Spleen (tissue), 11 donors: Measurements from ENCODE around the gene MSI2. TPM values are rescaled to one million over a fixed set of nuclear protein-coding genes. Genes with fewer than 3 reads are reported as not detected.

Source experiments
- DNase-seq: peaks from one replicate; pipeline ENCODE4 v3.0.0-alpha.2; 2020
- H3K27ac ChIP-seq, 8 donors: fragments of 200-600 bp; sonication (generic) in 7 of 8; 1 replicate in 4 of 8; 2 replicates in 4 of 8; pipeline versions ENCODE4 v1.5.0 to v1.8.0; 2016 to 2021; ENCODE audit warnings: inconsistent platforms in 4 of 8, mild to moderate bottlenecking in 4 of 8, moderate library complexity in 1 of 8
- H3K27me3 ChIP-seq, 7 donors: fragments of 200-600 bp; sonication (generic) in 6 of 7; replicated peaks in 1 of 7; 1 replicate in 4 of 7; 2 replicates in 3 of 7; pipeline versions ENCODE4 v1.5.0 to v1.8.0; 2016 to 2021; ENCODE audit warnings: inconsistent platforms in 3 of 7, mild to moderate bottlenecking in 1 of 7
- H3K36me3 ChIP-seq, 6 donors: fragments of 200-600 bp; sonication (generic) in 5 of 6; 1 replicate in 4 of 6; 2 replicates in 2 of 6; pipeline versions ENCODE4 v1.5.0 to v1.8.0; 2016 to 2021; ENCODE audit warnings: inconsistent platforms in 2 of 6
- H3K4me1 ChIP-seq, 6 donors: fragments of 200-600 bp; sonication (generic) in 5 of 6; 1 replicate in 3 of 6; 2 replicates in 3 of 6; pipeline versions ENCODE4 v1.5.0 to v1.8.0; 2016 to 2021; ENCODE audit warnings: inconsistent platforms in 3 of 6
- H3K4me3 ChIP-seq, 8 donors: fragments of 200-600 bp; sonication (generic) in 7 of 8; 1 replicate in 4 of 8; 2 replicates in 4 of 8; pipeline versions ENCODE4 v1.5.0 to v1.8.0; 2016 to 2021; ENCODE audit warnings: inconsistent platforms in 4 of 8, mild to moderate bottlenecking in 4 of 8, moderate library complexity in 2 of 8
- H3K9me3 ChIP-seq, 8 donors: fragments of 200-600 bp; sonication (generic) in 7 of 8; 1 replicate in 4 of 8; 2 replicates in 4 of 8; pipeline versions ENCODE4 v1.5.0 to v1.8.0; 2016 to 2021; ENCODE audit warnings: inconsistent platforms in 4 of 8
- POLR2A ChIP-seq, 3 donors: fragments of 450-650 bp; IDR thresholded peaks; one replicate each; pipeline ENCODE4 v1.5.1; 2017; ENCODE audit warnings: antibody characterized with exemption in 3 of 3, mild to moderate bottlenecking in 1 of 3
- POLR2AphosphoS5 ChIP-seq, 3 donors: sonication (generic); formaldehyde crosslinking; IDR thresholded peaks; one replicate each; pipeline ENCODE4 v1.5.1; 2017; ENCODE audit warnings: antibody characterized with exemption in 3 of 3
- WGBS, 5 donors: extraction: QIAGEN DNeasy Blood & Tissue Kit in 3 of 5; methylation state at CpG; one replicate each; pipeline versions ENCODE4 v1.1.5 to v1.1.7; 2013 to 2018; 5-methylcytosine and 5-hydroxymethylcytosine counted together
- intact Hi-C: fragments of 100-400 bp; cut with DNase I; formaldehyde crosslinking; loops from one replicate; pipeline ENCODE4 v1.15.0; 2023; ENCODE audit warnings: low total_unique reads
- polyA plus RNA-seq, 3 donors: library from polyadenylated mRNA; stranded (reverse); fragments of 200-250 nt; gene quantifications; one replicate each; pipeline ENCODE4 v1.2.1, GENCODE V29; 2013
- total RNA-seq, 7 donors: library from RNA; depleted of rRNA in 3 of 7; stranded (reverse); fragments of >200 nt in 3 of 7; fragmentation: NEBNext Ultra II Directional in 4 of 7; extraction: Animal tissue kit (Norgen Biotek cat#: 25700) in 4 of 7; gene quantifications; one replicate each; pipeline versions ENCODE4 v1.1.0 to v1.2.1, GENCODE V29; 2016 to 2021
- TF ChIP-seq, protein P1 (sequence below), 11 experiments: fragments of 200-600 bp in 7 of 11; fragments of 450-650 bp in 4 of 11; sonication (generic) in 4 of 11; IDR thresholded peaks in 8 of 11; conservative IDR thresholded peaks in 3 of 11; 1 replicate in 7 of 11; 2 replicates in 4 of 11; pipeline versions ENCODE4 v1.4.0 to v1.8.0; 2016 to 2021; ENCODE audit warnings: antibody characterized with exemption in 11 of 11, inconsistent platforms in 4 of 11, mild to moderate bottlenecking in 1 of 11
- donor health status: healthy with polysubstance abuse.
- donor health status: DM: no; HTN: no; CAD: no; lungs with moderate emphysema.
- donor health status: DM: no; HTN: no; CAD: no.
- donor health status: Bipolar disorder and iron deficiency.
- donor health status: healthy.
- donor health status: DM: no; HTN: no; CAD: no.
- donor health status: DM: yes; HTN: yes; CAD: no.

MSI2 gene
- total and polyA plus RNA-seq, 10 donors = 9.8 to 131 (median 64.7) TPM

DNA sequence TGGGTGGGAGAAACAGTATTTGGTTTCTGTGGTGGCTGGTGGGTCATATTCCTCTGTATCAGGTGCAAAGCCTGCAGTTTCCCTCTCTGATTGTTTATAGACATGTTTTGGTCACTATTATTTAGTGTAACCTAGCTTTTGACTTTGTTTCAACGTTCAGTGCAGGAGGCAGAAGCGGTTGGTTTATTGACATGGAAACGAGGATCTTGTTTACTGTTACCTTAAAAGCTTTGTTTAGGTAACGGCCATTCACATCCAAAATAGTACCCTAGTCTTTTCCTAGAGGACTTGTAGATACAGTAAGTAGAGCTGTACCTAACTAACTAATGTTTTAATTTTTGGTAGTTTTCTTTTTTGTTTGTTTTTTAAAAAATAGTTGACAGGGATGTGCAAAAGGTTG is 3.5 kb downstream of the MSI2 start:
- TF ChIP-seq POLR2A (IDR thresholded peaks at IDR 0.05) = no peak
- TF ChIP-seq, protein P1, sequence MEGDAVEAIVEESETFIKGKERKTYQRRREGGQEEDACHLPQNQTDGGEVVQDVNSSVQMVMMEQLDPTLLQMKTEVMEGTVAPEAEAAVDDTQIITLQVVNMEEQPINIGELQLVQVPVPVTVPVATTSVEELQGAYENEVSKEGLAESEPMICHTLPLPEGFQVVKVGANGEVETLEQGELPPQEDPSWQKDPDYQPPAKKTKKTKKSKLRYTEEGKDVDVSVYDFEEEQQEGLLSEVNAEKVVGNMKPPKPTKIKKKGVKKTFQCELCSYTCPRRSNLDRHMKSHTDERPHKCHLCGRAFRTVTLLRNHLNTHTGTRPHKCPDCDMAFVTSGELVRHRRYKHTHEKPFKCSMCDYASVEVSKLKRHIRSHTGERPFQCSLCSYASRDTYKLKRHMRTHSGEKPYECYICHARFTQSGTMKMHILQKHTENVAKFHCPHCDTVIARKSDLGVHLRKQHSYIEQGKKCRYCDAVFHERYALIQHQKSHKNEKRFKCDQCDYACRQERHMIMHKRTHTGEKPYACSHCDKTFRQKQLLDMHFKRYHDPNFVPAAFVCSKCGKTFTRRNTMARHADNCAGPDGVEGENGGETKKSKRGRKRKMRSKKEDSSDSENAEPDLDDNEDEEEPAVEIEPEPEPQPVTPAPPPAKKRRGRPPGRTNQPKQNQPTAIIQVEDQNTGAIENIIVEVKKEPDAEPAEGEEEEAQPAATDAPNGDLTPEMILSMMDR (IDR thresholded peaks at IDR 0.05 in 8 of 11, conservative IDR thresholded peaks at IDR 0.05 in 3 of 11) = no peak
- Histone ChIP-seq H3K27ac (no peak overlapping the region), H3K9me3 (no peaks in the 10 kb centered on the region), H3K4me3 (peak overlapping the region in 1 of 8 donors; percentile 90), H3K36me3 (peaks cover 0 to 46% (median 18%) of the 10 kb centered on the region in 6 donors), H3K4me1 (peaks cover 15 to 84% (median 56%) of the 10 kb centered on the region in 6 donors), H3K27me3 (no peaks in the 10 kb centered on the region)
- DNase-seq = no peak
- WGBS, 5 donors = 32 to 67% (median 58%) methylated on average over 4 of the region's 4 CpGs
- intact Hi-C loops = no loop called here

DNA sequence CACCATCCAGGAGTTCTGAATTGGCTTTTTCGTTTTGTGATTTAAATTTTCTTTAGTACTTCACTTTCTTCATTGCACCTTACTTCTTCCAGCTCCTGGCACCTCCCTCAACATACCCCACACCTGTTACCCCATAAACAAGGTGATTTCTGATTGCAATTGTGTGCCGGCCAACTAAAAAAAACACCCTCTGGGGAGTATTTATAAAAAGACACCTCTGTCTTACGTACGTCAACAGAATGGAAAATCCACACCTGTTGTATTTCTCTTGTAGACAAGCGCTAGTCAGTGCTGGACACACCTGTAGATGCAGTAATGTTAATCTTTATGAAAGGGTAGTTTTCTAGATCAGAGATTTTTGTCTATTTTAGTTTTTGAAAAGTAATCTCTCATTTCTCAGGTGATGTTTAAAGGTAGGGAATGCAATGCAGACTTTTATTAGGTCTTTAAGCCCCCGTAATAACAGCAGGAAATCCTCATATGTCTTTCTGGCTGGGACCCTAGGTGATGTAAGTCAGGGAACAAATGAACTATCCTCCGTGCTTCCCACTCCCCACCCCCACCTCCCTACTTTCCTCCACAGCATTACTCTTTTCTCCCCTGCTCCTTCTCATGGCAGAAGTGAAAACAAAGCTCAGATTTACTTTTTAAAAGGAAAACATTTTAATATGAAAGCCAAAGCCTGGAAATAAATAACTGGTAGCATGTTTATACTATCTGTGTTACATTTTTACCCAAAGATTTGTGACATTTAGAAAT is 4.2 kb downstream of the MSI2 start:
- TF ChIP-seq POLR2AphosphoS5 (IDR thresholded peaks at IDR 0.05) (no peak), POLR2A (IDR thresholded peaks at IDR 0.05) (no peak)
- TF ChIP-seq, protein P1 (IDR thresholded peaks at IDR 0.05 in 8 of 11, conservative IDR thresholded peaks at IDR 0.05 in 3 of 11) = no peak
- H3K4me3 ChIP-seq = no peak overlapping the region
- intact Hi-C loops = no loop called here
- H3K9me3 ChIP-seq = no peaks in the 10 kb centered on the region
- peaks cover 0 to 53% (median 20%) of the 10 kb centered on the region in 6 donors for H3K36me3 ChIP-seq
- H3K27ac ChIP-seq = no peak overlapping the region
- WGBS, 5 donors = 57 to 68% (median 66%) methylated on average over 7 of the region's 7 CpGs
- no peaks in the 10 kb centered on the region for H3K27me3 ChIP-seq
- peaks cover 15 to 77% (median 51%) of the 10 kb centered on the region in 6 donors for H3K4me1 ChIP-seq
- no peak for DNase-seq

DNA sequence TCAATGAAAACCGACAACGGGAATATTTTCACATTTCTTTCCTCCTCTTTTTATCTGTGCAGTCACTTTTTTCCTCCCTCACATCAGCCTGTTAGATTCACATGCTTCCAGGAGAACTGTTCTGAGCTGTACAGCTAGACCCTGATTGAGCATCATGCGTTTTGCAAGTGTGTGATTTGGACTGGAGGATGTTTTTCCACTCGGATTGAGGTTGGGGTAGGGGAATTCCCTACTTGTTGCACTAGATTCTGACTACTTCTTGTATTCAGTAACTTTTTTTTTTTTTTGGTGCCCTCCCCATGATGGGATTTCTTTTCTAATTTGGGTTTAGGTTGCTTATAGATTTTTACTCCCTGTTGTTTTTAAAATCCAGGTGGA is 4.8 kb downstream of the MSI2 start:
- Histone ChIP-seq H3K4me1 (peaks cover 15 to 74% (median 48%) of the 10 kb centered on the region in 6 donors), H3K4me3 (no peak overlapping the region), H3K36me3 (peaks cover 0 to 59% (median 23%) of the 10 kb centered on the region in 6 donors), H3K27ac (no peak overlapping the region), H3K27me3 (no peaks in the 10 kb centered on the region), H3K9me3 (no peaks in the 10 kb centered on the region)
- intact Hi-C loops = no loop called here
- no peak for DNase-seq
- WGBS, 5 donors = 45 to 58% (median 47%) methylated on average over 4 of the region's 4 CpGs
- TF ChIP-seq POLR2AphosphoS5 (IDR thresholded peaks at IDR 0.05) = no peak
- TF ChIP-seq, protein P1 (IDR thresholded peaks at IDR 0.05 in 8 of 11, conservative IDR thresholded peaks at IDR 0.05 in 3 of 11) = no peak
- TF ChIP-seq POLR2A (IDR thresholded peaks at IDR 0.05) = no peak

DNA sequence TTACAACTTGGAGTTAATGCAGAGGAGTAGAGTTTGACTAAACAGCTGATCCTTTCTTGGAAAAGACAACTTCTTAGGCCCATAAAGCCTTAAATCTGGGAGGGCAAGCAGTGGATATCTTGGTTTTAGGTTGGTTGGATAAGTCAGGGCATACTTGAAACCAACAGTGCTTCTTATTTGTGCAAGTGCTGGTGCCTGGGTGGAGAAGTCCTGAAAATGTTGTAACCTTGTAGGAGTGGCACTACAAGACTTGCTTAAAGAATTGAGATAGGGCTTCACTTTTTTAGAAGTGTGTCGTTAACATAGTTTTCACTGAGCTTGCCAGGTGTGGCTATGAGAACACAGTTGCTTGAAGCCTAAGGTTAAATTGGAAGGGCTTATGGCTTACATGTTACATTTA is 6.2 kb downstream of the MSI2 start:
- intact Hi-C loops = no loop called here
- Histone ChIP-seq H3K4me3 (no peak overlapping the region), H3K27ac (no peak overlapping the region), H3K4me1 (peaks cover 15 to 70% (median 49%) of the 10 kb centered on the region in 6 donors), H3K9me3 (no peaks in the 10 kb centered on the region), H3K36me3 (peaks cover 0 to 74% (median 33%) of the 10 kb centered on the region in 6 donors), H3K27me3 (no peaks in the 10 kb centered on the region)
- no peak for DNase-seq
- TF ChIP-seq, protein P1 (IDR thresholded peaks at IDR 0.05 in 8 of 11, conservative IDR thresholded peaks at IDR 0.05 in 3 of 11) = no peak
- TF ChIP-seq POLR2AphosphoS5 (IDR thresholded peaks at IDR 0.05) (no peak), POLR2A (IDR thresholded peaks at IDR 0.05) (no peak)
- 39 to 80% (median 58%) methylated on average over 1 of the region's 1 CpG for WGBS, 5 donors
